ENCODE measurements around the gene DUSP19. TPM values are rescaled to one million over a fixed set of nuclear protein-coding genes. Genes with fewer than 3 reads are reported as not detected.

DUSP19 gene
- total and polyA plus RNA-seq, 2 of the 13 experiments (the other 11 are each of a cell fraction or from before 2014, with no cell fraction given), result 1.3 to 1.9 TPM

DNA sequence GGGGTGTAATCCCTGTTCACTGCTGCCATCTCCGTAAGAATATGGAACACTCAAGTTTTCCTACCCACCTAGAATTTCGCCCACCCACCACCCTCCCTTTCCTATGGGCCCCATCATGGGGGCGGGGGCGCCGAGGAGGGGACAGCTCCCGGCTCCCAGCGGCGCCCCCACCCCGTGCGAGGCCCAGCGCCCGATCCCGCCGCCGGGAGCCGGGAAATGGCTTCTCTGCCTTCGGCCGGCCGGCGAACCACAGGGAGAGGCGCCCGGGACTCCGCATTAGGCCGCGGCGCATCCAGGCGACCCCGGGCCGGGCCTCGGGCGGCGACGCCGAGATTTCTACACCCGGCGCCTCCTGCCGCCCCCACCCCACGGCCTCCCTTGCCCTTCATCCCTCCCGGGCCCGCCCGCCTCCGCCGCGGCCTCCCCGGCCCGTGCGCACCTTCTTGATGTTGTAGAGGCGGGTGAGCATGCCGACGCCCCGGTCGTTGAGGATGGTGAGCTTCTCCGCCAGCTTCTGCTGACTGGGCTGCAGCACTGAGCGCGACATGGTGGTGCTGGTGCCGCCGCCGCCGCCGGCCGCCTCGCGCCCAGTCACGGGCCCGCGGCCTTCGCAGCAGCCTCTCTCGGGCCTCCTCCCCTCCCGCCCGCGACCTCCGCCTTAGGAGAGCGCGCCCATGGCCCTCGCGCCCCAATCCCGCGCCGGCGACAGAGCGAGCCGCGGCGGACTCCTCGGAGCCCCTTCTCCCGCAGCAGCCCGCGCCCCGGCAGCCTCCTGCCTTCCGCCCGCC is 40.8 kb upstream of the DUSP19 start (continued):
- TF ChIP-seq FOXK1 (CRISPR knock-in tag; IDR thresholded peaks at IDR 0.05; ENCODE audit: borderline replicate concordance, low read depth), result no peak
- TF ChIP-seq, protein P1, sequence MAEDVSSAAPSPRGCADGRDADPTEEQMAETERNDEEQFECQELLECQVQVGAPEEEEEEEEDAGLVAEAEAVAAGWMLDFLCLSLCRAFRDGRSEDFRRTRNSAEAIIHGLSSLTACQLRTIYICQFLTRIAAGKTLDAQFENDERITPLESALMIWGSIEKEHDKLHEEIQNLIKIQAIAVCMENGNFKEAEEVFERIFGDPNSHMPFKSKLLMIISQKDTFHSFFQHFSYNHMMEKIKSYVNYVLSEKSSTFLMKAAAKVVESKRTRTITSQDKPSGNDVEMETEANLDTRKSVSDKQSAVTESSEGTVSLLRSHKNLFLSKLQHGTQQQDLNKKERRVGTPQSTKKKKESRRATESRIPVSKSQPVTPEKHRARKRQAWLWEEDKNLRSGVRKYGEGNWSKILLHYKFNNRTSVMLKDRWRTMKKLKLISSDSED (CRISPR knock-in tag; IDR thresholded peaks at IDR 0.05), result no peak; the same call in 1 of the 2 replicates
- TF ChIP-seq TBX3 (IDR thresholded peaks at IDR 0.05; ENCODE audit: borderline replicate concordance), result no peak
- peak; percentile 69; the same call in 1 of the 2 replicates for TF ChIP-seq ZNF747 (CRISPR knock-in tag; IDR thresholded peaks at IDR 0.05; ENCODE audit: borderline replicate concordance)
- TF ChIP-seq, protein P2, sequence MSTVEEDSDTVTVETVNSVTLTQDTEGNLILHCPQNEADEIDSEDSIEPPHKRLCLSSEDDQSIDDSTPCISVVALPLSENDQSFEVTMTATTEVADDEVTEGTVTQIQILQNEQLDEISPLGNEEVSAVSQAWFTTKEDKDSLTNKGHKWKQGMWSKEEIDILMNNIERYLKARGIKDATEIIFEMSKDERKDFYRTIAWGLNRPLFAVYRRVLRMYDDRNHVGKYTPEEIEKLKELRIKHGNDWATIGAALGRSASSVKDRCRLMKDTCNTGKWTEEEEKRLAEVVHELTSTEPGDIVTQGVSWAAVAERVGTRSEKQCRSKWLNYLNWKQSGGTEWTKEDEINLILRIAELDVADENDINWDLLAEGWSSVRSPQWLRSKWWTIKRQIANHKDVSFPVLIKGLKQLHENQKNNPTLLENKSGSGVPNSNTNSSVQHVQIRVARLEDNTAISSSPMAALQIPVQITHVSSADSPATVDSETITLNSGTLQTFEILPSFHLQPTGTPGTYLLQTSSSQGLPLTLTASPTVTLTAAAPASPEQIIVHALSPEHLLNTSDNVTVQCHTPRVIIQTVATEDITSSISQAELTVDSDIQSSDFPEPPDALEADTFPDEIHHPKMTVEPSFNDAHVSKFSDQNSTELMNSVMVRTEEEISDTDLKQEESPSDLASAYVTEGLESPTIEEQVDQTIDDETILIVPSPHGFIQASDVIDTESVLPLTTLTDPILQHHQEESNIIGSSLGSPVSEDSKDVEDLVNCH (CRISPR knock-in tag; IDR thresholded peaks at IDR 0.05), result no peak
- TF ChIP-seq ZBTB7A (CRISPR knock-in tag; IDR thresholded peaks at IDR 0.05), result peak; percentile 42; the same call in 1 of the 2 replicates
- TF ChIP-seq, protein P3, sequence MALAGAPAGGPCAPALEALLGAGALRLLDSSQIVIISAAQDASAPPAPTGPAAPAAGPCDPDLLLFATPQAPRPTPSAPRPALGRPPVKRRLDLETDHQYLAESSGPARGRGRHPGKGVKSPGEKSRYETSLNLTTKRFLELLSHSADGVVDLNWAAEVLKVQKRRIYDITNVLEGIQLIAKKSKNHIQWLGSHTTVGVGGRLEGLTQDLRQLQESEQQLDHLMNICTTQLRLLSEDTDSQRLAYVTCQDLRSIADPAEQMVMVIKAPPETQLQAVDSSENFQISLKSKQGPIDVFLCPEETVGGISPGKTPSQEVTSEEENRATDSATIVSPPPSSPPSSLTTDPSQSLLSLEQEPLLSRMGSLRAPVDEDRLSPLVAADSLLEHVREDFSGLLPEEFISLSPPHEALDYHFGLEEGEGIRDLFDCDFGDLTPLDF (CRISPR knock-in tag; IDR thresholded peaks at IDR 0.05), result no peak; the same call in 1 of the 2 replicates
- TF ChIP-seq ZNF263 (CRISPR knock-in tag; IDR thresholded peaks at IDR 0.05), result no peak
- peak; percentile 86 for TF ChIP-seq ZNF788 (CRISPR knock-in tag; IDR thresholded peaks at IDR 0.05; ENCODE audit: borderline replicate concordance)
- TF ChIP-seq ZBTB3 (CRISPR knock-in tag; IDR thresholded peaks at IDR 0.05; ENCODE audit: borderline replicate concordance, low read depth), result no peak
- no peak for TF ChIP-seq SP1 (IDR thresholded peaks at IDR 0.05)
- TF ChIP-seq SP1 (CRISPR knock-in tag; IDR thresholded peaks at IDR 0.05), result no peak
- no peak for TF ChIP-seq RFX3 (CRISPR knock-in tag; IDR thresholded peaks at IDR 0.05)
- peak; percentile 75; the same call in 1 of the 2 replicates for TF ChIP-seq ZNF343 (CRISPR knock-in tag; IDR thresholded peaks at IDR 0.05)
- peak; percentile 33 for TF ChIP-seq AGO1 (IDR thresholded peaks at IDR 0.05; ENCODE audit: low read depth, low read length, poor library complexity, severe bottlenecking)
- TF ChIP-seq ZNF883 (CRISPR knock-in tag; IDR thresholded peaks at IDR 0.05; ENCODE audit: not compliant biosample characterization), result peak; percentile 69
- TF ChIP-seq ZNF382 (CRISPR knock-in tag; IDR thresholded peaks at IDR 0.05; ENCODE audit: borderline replicate concordance), result no peak
- TF ChIP-seq GATAD1 (CRISPR knock-in tag; IDR thresholded peaks at IDR 0.05), result no peak; the same call in 1 of the 2 replicates
- no peak for TF ChIP-seq ZNF180 (CRISPR knock-in tag; IDR thresholded peaks at IDR 0.05; ENCODE audit: borderline replicate concordance, low read depth)
- peak; percentile 32; the same call in 1 of the 2 replicates for TF ChIP-seq KLF15 (CRISPR knock-in tag; IDR thresholded peaks at IDR 0.05; ENCODE audit: borderline replicate concordance)
- TF ChIP-seq, protein P4, sequence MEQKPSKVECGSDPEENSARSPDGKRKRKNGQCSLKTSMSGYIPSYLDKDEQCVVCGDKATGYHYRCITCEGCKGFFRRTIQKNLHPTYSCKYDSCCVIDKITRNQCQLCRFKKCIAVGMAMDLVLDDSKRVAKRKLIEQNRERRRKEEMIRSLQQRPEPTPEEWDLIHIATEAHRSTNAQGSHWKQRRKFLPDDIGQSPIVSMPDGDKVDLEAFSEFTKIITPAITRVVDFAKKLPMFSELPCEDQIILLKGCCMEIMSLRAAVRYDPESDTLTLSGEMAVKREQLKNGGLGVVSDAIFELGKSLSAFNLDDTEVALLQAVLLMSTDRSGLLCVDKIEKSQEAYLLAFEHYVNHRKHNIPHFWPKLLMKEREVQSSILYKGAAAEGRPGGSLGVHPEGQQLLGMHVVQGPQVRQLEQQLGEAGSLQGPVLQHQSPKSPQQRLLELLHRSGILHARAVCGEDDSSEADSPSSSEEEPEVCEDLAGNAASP (CRISPR knock-in tag; IDR thresholded peaks at IDR 0.05; ENCODE audit: borderline replicate concordance), result no peak
- peak; percentile 15; the same call in 1 of the 2 replicates for TF ChIP-seq HOXD1 (CRISPR knock-in tag; IDR thresholded peaks at IDR 0.05)
- TF ChIP-seq MAFF (IDR thresholded peaks at IDR 0.05; ENCODE audit: low read depth, low read length), result no peak; the same call in 1 of the 2 replicates
- no peak for TF ChIP-seq ZNF496 (CRISPR knock-in tag; IDR thresholded peaks at IDR 0.05; ENCODE audit: insufficient replicate concordance)
